H9 (cell line): Measurements from ENCODE around the gene ATP13A2. TPM values are rescaled to one million over a fixed set of nuclear protein-coding genes. Genes with fewer than 3 reads are reported as not detected.

Experiments
- DNase-seq: peaks from one replicate; pipeline ENCODE4 v3.0.0-alpha.2; 2017
- H2AFZ ChIP-seq: one replicate; pipeline ENCODE4 v1.6.1; 2013; ENCODE audit warnings: mild to moderate bottlenecking, low read length, control low read depth, moderate library complexity
- H2AK5ac ChIP-seq: 2 replicates; pipeline ENCODE4 v1.6.1; 2013; ENCODE audit warnings: low read length, control low read depth, mixed read lengths; ENCODE audit not compliant: insufficient read length
- H2BK120ac ChIP-seq: one replicate; pipeline ENCODE4 v1.6.1; 2013; ENCODE audit warnings: low read depth, mild to moderate bottlenecking, low read length, control low read depth, inconsistent platforms; ENCODE audit not compliant: poor library complexity, severe bottlenecking
- H2BK12ac ChIP-seq: 2 replicates; pipeline ENCODE4 v1.6.1; 2013; ENCODE audit warnings: low read length, control low read depth, mixed read lengths, low read depth; ENCODE audit not compliant: insufficient read length
- H2BK15ac ChIP-seq: 2 replicates; pipeline ENCODE4 v1.6.1; 2013; ENCODE audit warnings: low read depth, low read length, control low read depth
- H2BK20ac ChIP-seq: one replicate; pipeline ENCODE4 v1.6.1; 2013; ENCODE audit warnings: low read depth, mild to moderate bottlenecking, low read length, control low read depth, inconsistent platforms; ENCODE audit not compliant: poor library complexity, severe bottlenecking
- H2BK5ac ChIP-seq: 2 replicates; pipeline ENCODE4 v1.6.1; 2013; ENCODE audit warnings: low read length, control low read depth, mixed read lengths; ENCODE audit not compliant: insufficient read length
- H3K14ac ChIP-seq: 2 replicates; pipeline ENCODE4 v1.6.1; 2013; ENCODE audit warnings: low read length, control low read depth; ENCODE audit not compliant: insufficient read depth
- H3K18ac ChIP-seq: 2 replicates; pipeline ENCODE4 v1.6.1; 2013; ENCODE audit warnings: low read depth, mild to moderate bottlenecking, mixed read lengths, low read length, control low read depth; ENCODE audit not compliant: insufficient read length
- H3K23ac ChIP-seq: 2 replicates; pipeline ENCODE4 v1.6.1; 2013; ENCODE audit warnings: low read length, control low read depth, mixed read lengths, low read depth; ENCODE audit not compliant: insufficient read length
- H3K23me2 ChIP-seq: 2 replicates; pipeline ENCODE4 v1.6.1; 2013; ENCODE audit warnings: low read depth, mild to moderate bottlenecking, mixed read lengths, low read length, control low read depth; ENCODE audit not compliant: insufficient read length, poor library complexity, severe bottlenecking
- H3K27ac ChIP-seq: 2 replicates; pipeline ENCODE4 v1.5.1; 2013; ENCODE audit warnings: low read length, control low read depth, mixed read lengths, low read depth; ENCODE audit not compliant: insufficient read length
- H3K27me3 ChIP-seq: 2 replicates; pipeline ENCODE4 v1.6.1; 2013; ENCODE audit warnings: low read length, control low read depth, inconsistent platforms; ENCODE audit not compliant: insufficient read depth
- H3K4ac ChIP-seq: 2 replicates; pipeline ENCODE4 v1.6.1; 2013; ENCODE audit warnings: low read depth, mild to moderate bottlenecking, control low read depth, inconsistent platforms, low read length, moderate library complexity
- H3K4me1 ChIP-seq: 2 replicates; pipeline ENCODE4 v1.6.1; 2013; ENCODE audit warnings: low read length, control low read depth, inconsistent platforms; ENCODE audit not compliant: insufficient read depth
- H3K4me2 ChIP-seq: 2 replicates; pipeline ENCODE4 v1.6.1; 2013; ENCODE audit warnings: low read length, control low read depth, mixed read lengths; ENCODE audit not compliant: insufficient read length, insufficient read depth
- H3K56ac ChIP-seq: 2 replicates; pipeline ENCODE4 v1.6.1; 2013; ENCODE audit warnings: low read depth, mild to moderate bottlenecking, mixed read lengths, low read length, control low read depth; ENCODE audit not compliant: insufficient read length
- H3K79me1 ChIP-seq: 2 replicates; pipeline ENCODE4 v1.6.1; 2013; ENCODE audit warnings: low read depth, mild to moderate bottlenecking, moderate library complexity, low read length, control low read depth, inconsistent platforms; ENCODE audit not compliant: insufficient read depth, poor library complexity, severe bottlenecking
- H3K79me2 ChIP-seq: 2 replicates; pipeline ENCODE4 v1.6.1; 2013; ENCODE audit warnings: low read length, control low read depth, inconsistent platforms; ENCODE audit not compliant: insufficient read depth
- H3K9ac ChIP-seq: 2 replicates; pipeline ENCODE4 v1.6.1; 2013; ENCODE audit warnings: low read length, control low read depth, mixed read lengths; ENCODE audit not compliant: insufficient read length; ENCODE audit errors: extremely low read depth
- H3K9me3 ChIP-seq: one replicate; pipeline ENCODE4 v1.6.1; 2013; ENCODE audit warnings: low read depth, low read length, inconsistent platforms; ENCODE audit not compliant: control insufficient read depth
- H3T11ph ChIP-seq: one replicate; pipeline ENCODE4 v1.6.1; 2013; ENCODE audit warnings: mild to moderate bottlenecking, low read length, control low read depth, inconsistent platforms
- H4K20me1 ChIP-seq: one replicate; pipeline ENCODE4 v1.6.1; 2013; ENCODE audit not compliant: control insufficient read depth, insufficient read length, insufficient read depth
- H4K5ac ChIP-seq: 2 replicates; pipeline ENCODE4 v1.6.1; 2013; ENCODE audit warnings: low read depth, mild to moderate bottlenecking, mixed read lengths, low read length, control low read depth; ENCODE audit not compliant: insufficient read length
- H4K8ac ChIP-seq: replicated peaks from 2 replicates; pipeline ENCODE4 v1.6.1; 2013; ENCODE audit warnings: low read length, control low read depth, mixed read lengths, low read depth; ENCODE audit not compliant: insufficient read length
- H4K91ac ChIP-seq: 2 replicates; pipeline ENCODE4 v1.6.1; 2013; ENCODE audit warnings: low read depth, mild to moderate bottlenecking, moderate library complexity, mixed read lengths, low read length, control low read depth; ENCODE audit not compliant: insufficient read length
- H3K27ac Mint-ChIP-seq, 3 experiments: 2 replicates in 2 of 3; 3 replicates in 1 of 3; pipeline ENCODE4 v1.8.0; 2020 to 2021; ENCODE audit warnings: mixed read lengths in 3 of 3, mild to moderate bottlenecking in 1 of 3, moderate library complexity in 1 of 3
- H3K27me3 Mint-ChIP-seq: 2 replicates; pipeline ENCODE4 v1.8.0; 2021; ENCODE audit warnings: low read depth, mild to moderate bottlenecking, moderate library complexity, mixed read lengths
- H3K36me3 Mint-ChIP-seq, 3 experiments: 2 replicates in 2 of 3; 3 replicates in 1 of 3; pipeline ENCODE4 v1.8.0; 2020 to 2021; ENCODE audit warnings: low read depth in 3 of 3, mixed read lengths in 3 of 3; ENCODE audit not compliant: insufficient read depth in 1 of 3
- H3K4me1 Mint-ChIP-seq, 2 experiments: 2 replicates each; pipeline ENCODE4 v1.8.0; 2020; ENCODE audit warnings: mixed read lengths in 2 of 2
- H3K4me3 Mint-ChIP-seq, 2 experiments: 2 replicates in 1 of 2; 3 replicates in 1 of 2; pipeline ENCODE4 v1.8.0; 2020 to 2021; ENCODE audit warnings: mild to moderate bottlenecking in 2 of 2, mixed read lengths in 2 of 2, moderate library complexity in 1 of 2
- H3K9me3 Mint-ChIP-seq, 2 experiments: 2 replicates in 1 of 2; 3 replicates in 1 of 2; pipeline ENCODE4 v1.8.0; 2020; ENCODE audit warnings: mild to moderate bottlenecking in 2 of 2, mixed read lengths in 2 of 2, moderate library complexity in 1 of 2
- CTCF ChIP-seq: fragments of 200-600 bp; sonication (generic); conservative IDR thresholded peaks from 3 replicates; pipeline ENCODE4 v1.8.0; 2021; ENCODE audit warnings: antibody characterized with exemption, mild to moderate bottlenecking
- WGBS: extraction: QIAGEN DNeasy Blood & Tissue Kit; methylation state at CpG from one replicate; pipeline ENCODE4 v1.1.7; 2013; ENCODE audit warnings: missing lambda C conversion rate, low lambda C conversion rate, mixed read lengths; ENCODE audit not compliant: insufficient read length; ENCODE audit errors: extremely low coverage; 5-methylcytosine and 5-hydroxymethylcytosine counted together
- total RNA-seq: library from RNA; stranded (reverse); gene quantifications from 2 replicates; pipeline ENCODE4 v1.2.1, GENCODE V29; 2021

The ATP13A2 gene
- total RNA-seq, 1 experiment from 2014 or later: 53.6 TPM

- H3K4me3 Mint-ChIP-seq: no peak overlapping the region
- no peak overlapping the region for H3K27ac Mint-ChIP-seq
- H3K27me3 Mint-ChIP-seq: no peaks in the 10 kb centered on the region
Observed at GRCh38 chr1:17031436-17031835, 19.7 kb upstream of the ATP13A2 start.

More at GRCh38 chr1:17031436-17031835, 19.7 kb upstream of the ATP13A2 start:
- Histone ChIP-seq H2BK5ac (no peak overlapping the region), H3K4me1 (no peaks in the 10 kb centered on the region), H2BK20ac (no peak overlapping the region), H2AK5ac (no peak overlapping the region), H4K91ac (no peak overlapping the region), H2BK15ac (no peak overlapping the region), H2AFZ (no peak overlapping the region), H3K79me2 (no peaks in the 10 kb centered on the region), H3K9me3 (no peaks in the 10 kb centered on the region), H3K79me1 (no peaks in the 10 kb centered on the region), H3K23ac (no peak overlapping the region), H3K27me3 (no peaks in the 10 kb centered on the region), H3K4me2 (no peak overlapping the region), H3K14ac (no peak overlapping the region), H4K20me1 (no peaks in the 10 kb centered on the region), H2BK120ac (no peak overlapping the region), H3K9ac (no peak overlapping the region), H4K5ac (no peak overlapping the region), H3K4ac (no peak overlapping the region), H3K23me2 (no peaks in the 10 kb centered on the region), H3T11ph (no peak overlapping the region), H3K56ac (no peak overlapping the region), H4K8ac (no peak overlapping the region), H2BK12ac (no peak overlapping the region), H3K27ac (no peak overlapping the region), H3K18ac (no peak overlapping the region)
- Mint-ChIP-seq H3K4me1 (peaks cover 0 to 4% of the 10 kb centered on the region in 2 experiments; a peak in 2 of 4 replicates), H3K9me3 (no peaks in the 10 kb centered on the region), H3K36me3 (peaks cover 13 to 47% (median 33%) of the 10 kb centered on the region in 3 experiments; a peak in 6 of 7 replicates)
- no CpG with 5 or more reads among the region's 4 CpGs for WGBS
- DNase-seq: no peak
- TF ChIP-seq CTCF: no peak
